NB4 (cell line): ENCODE data around the gene FAM3D.

Experiments
- DNase-seq: peaks from one replicate; pipeline ENCODE4 v3.0.0; 2010; ENCODE audit warnings: low read depth
- H3K4me3 ChIP-seq: one replicate; pipeline ENCODE4 v1.5.1; 2011; ENCODE audit warnings: mild to moderate bottlenecking, low read depth, low read length, moderate library complexity
- MYC ChIP-seq: IDR thresholded peaks from 2 replicates; pipeline ENCODE4 v1.6.1; 2011; ENCODE audit warnings: low read depth, low read length
- POLR2A ChIP-seq: IDR thresholded peaks from 2 replicates; pipeline ENCODE4 v1.6.1; 2011; ENCODE audit warnings: mild to moderate bottlenecking; ENCODE audit not compliant: insufficient read length; ENCODE audit errors: extremely low read depth
- TF ChIP-seq, protein P1 (sequence below): IDR thresholded peaks from 2 replicates; pipeline ENCODE4 v1.6.1; 2011; ENCODE audit warnings: low read depth, low read length
- TF ChIP-seq, protein P2 (sequence below): IDR thresholded peaks from one replicate; pipeline ENCODE4 v1.5.1; 2012; ENCODE audit warnings: low read depth, low read length

Gene FAM3D

DNA sequence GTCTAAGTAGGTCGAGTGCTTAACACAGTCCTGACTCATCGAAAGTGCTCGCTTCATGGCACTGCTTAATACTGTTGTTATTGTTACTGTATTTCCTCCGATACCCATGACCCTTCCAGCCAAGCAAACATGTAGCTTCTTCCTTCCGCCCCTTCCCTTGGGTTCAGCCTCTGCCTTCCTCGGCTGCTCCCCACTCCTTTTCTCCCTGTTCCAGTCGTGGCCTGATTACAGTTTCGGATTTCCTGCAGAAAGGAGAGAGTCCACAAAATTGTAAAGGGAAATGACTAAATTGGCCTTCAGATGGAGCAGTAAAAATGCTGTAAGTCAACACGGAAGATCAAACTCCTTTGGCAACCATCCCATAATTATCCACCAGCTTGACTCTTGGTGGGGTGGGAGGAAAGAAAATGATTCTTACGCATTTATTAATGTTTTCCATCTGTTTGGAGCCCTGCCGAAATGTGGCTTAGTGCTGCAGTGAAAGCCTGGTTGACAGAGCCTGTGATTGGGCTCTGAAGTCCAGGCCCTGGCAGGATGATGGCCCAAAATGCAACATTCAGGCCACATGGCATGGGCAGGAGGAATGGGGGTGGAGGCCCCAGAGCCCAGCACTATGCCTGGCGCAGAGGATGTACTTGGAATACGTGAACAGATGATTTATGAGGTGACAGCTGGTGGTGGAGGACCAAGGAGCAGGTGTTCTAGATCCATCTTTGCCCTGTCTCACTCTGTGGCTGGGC is 37.6 kb downstream of the FAM3D start:
- DNase-seq = no peak
- H3K4me3 ChIP-seq = no peak overlapping the region
- TF ChIP-seq, protein P1, sequence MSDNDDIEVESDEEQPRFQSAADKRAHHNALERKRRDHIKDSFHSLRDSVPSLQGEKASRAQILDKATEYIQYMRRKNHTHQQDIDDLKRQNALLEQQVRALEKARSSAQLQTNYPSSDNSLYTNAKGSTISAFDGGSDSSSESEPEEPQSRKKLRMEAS = no peak
- TF ChIP-seq POLR2A (no peak), MYC (no peak)
- TF ChIP-seq, protein P2, sequence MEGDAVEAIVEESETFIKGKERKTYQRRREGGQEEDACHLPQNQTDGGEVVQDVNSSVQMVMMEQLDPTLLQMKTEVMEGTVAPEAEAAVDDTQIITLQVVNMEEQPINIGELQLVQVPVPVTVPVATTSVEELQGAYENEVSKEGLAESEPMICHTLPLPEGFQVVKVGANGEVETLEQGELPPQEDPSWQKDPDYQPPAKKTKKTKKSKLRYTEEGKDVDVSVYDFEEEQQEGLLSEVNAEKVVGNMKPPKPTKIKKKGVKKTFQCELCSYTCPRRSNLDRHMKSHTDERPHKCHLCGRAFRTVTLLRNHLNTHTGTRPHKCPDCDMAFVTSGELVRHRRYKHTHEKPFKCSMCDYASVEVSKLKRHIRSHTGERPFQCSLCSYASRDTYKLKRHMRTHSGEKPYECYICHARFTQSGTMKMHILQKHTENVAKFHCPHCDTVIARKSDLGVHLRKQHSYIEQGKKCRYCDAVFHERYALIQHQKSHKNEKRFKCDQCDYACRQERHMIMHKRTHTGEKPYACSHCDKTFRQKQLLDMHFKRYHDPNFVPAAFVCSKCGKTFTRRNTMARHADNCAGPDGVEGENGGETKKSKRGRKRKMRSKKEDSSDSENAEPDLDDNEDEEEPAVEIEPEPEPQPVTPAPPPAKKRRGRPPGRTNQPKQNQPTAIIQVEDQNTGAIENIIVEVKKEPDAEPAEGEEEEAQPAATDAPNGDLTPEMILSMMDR = no peak

DNA sequence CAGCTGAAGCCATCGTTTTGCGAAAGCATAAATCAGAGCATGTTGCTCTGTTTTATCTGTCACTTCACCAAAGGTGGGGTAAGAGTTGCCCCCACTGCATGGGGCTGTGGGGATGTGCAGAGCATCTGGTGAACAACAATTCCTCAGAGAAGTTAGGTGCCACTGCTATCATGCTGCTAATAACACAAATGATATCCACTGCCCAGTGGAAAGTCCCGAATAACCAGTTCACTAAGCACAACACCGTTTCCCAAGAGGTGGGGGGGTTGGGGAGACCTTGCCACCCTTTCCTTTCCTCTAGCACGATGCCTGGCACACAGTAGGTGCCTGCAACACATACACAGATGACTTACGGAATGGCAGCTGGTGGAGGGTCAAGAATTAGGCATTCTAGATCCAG is 38.6 kb downstream of the FAM3D start:
- DNase-seq = no peak
- TF ChIP-seq, protein P2 = no peak
- TF ChIP-seq MYC (no peak), POLR2A (no peak)
- TF ChIP-seq, protein P1 = no peak
- H3K4me3 ChIP-seq = no peak overlapping the region

DNA sequence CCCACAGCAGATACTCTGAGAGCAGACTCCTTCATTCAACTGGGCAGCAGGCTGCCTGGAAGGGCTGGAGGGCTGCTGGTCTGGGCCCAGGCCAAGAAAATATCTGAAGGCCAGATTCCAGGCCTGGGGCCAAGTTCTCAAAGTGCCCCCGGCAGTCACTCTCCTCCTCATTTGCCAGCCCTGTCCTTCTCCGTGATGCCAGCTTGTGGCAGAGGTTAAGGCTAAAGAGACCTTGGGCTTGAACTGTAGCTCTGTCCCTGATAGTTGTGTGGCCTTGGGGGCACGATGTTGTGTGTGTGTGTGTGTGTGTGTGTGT is 39.0 kb downstream of the FAM3D start:
- DNase-seq = no peak
- no peak overlapping the region for H3K4me3 ChIP-seq
- TF ChIP-seq POLR2A (no peak), MYC (no peak)
- TF ChIP-seq, protein P1 = no peak
- TF ChIP-seq, protein P2 = no peak

DNA sequence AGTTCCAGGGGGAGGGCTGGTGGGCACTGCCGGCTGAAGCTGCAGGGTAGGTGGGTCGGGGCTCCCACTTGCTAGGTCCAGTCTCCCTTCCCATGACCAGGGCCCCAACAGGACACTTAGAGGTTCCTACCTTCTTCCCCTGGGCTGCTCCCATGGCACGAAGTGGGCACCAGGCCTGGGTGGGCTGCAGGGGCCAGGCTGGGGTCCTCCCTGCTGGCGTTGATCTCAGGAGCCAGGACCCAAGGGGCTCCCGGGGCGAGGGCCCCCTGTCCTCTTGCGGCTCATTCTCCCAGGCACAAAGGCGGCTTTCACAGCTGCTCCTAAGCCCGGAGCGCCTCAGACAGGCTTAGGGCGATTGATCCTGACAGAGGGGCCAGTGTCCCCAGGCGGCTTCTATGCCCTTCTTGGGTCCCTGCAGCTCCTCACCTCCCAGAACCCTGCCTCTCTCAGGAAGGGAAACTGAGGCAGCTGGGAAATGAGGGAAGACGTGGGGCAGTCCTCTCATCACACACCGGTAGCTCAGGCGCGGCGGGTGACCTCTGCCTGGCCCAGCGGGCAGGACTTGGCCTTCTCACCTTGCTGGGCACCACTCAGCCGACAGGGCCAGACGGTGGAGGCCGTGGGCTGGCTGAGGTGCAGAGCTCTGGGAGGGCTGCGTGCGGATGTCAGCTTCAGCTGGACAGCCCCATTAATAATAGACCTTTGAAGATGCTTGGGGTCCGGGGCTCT is 39.6 kb downstream of the FAM3D start:
- DNase-seq = no peak
- no peak overlapping the region for H3K4me3 ChIP-seq
- TF ChIP-seq, protein P2 = no peak
- TF ChIP-seq MYC (no peak), POLR2A (no peak)
- TF ChIP-seq, protein P1 = no peak

DNA sequence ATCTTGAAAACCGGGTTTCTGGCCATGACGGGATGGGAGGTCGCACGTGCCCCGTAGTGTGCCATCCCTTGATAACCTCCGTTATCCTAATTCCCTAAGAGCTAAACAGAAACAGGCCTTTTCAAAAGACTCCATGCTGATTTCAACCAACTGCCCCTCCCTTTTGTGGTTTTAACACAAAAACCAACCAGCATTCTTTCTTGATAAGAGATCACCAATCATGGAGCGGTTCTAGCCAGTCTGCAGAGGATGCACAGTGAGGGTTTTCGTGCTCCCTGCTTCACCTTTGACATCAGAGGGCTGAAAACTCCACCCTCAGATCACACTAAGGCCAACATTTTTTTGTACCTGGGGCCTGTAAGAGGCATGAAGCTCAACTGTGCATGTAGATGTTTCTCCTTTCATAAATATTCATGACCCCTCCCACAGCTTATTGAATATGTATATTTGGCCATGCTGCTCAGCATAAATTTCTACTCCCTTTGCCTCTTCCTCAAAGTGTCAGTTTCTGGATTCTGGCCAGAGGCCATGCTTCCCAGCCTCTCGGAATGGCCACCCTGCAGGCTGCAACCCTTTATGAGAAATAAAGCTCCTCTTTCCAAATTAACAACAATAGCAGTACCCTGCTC is 41.3 kb downstream of the FAM3D start:
- no peak overlapping the region for H3K4me3 ChIP-seq
- DNase-seq = no peak
- TF ChIP-seq MYC = no peak
- TF ChIP-seq POLR2A = no peak
- TF ChIP-seq, protein P1 = no peak
- TF ChIP-seq, protein P2 = no peak
